Mesenchymal stem cell (in vitro differentiated cells and primary cell): ENCODE measurements around the gene ABHD4. TPM values are rescaled to one million over a fixed set of nuclear protein-coding genes. Genes with fewer than 3 reads are reported as not detected.

Source experiments
- DNase-seq: peaks from one replicate; pipeline ENCODE4 v3.0.0-alpha.2; 2013
- H2AFZ ChIP-seq: one replicate; pipeline ENCODE4 v1.6.1; 2013; ENCODE audit warnings: low read depth, mild to moderate bottlenecking, control low read depth, inconsistent platforms, low read length, moderate library complexity
- H2AK5ac ChIP-seq: 2 replicates; pipeline ENCODE4 v1.6.1; 2013; ENCODE audit warnings: low read length, moderate library complexity, mild to moderate bottlenecking, inconsistent platforms; ENCODE audit not compliant: severe bottlenecking
- H2BK120ac ChIP-seq: one replicate; pipeline ENCODE4 v1.6.1; 2013; ENCODE audit warnings: low read depth, mild to moderate bottlenecking, inconsistent platforms, low read length, moderate library complexity
- H2BK12ac ChIP-seq, 2 experiments: one replicate each; pipeline ENCODE4 v1.6.1; 2013; ENCODE audit warnings: inconsistent platforms in 2 of 2, low read length in 2 of 2, mild to moderate bottlenecking in 2 of 2, moderate library complexity in 2 of 2, control low read depth in 1 of 2
- H2BK15ac ChIP-seq: one replicate; pipeline ENCODE4 v1.6.1; 2013; ENCODE audit warnings: mild to moderate bottlenecking, low read depth, inconsistent platforms; ENCODE audit not compliant: poor library complexity, severe bottlenecking
- H2BK5ac ChIP-seq: 2 replicates; pipeline ENCODE4 v1.6.1; 2013; ENCODE audit warnings: low read depth, mild to moderate bottlenecking, low read length, control low read depth, inconsistent platforms; ENCODE audit not compliant: poor library complexity, severe bottlenecking
- H3K14ac ChIP-seq, 2 experiments: one replicate each; pipeline ENCODE4 v1.6.1; 2013; ENCODE audit warnings: inconsistent platforms in 2 of 2, low read length in 2 of 2, control low read depth in 1 of 2, mild to moderate bottlenecking in 1 of 2, moderate library complexity in 1 of 2
- H3K18ac ChIP-seq, 2 experiments: one replicate each; pipeline ENCODE4 v1.6.1; 2013; ENCODE audit warnings: inconsistent platforms in 2 of 2, low read length in 2 of 2, control low read depth in 1 of 2, low read depth in 1 of 2, mild to moderate bottlenecking in 1 of 2
- H3K23ac ChIP-seq, 2 experiments: one replicate each; pipeline ENCODE4 v1.6.1; 2013; ENCODE audit warnings: inconsistent platforms in 2 of 2, low read length in 2 of 2, mild to moderate bottlenecking in 2 of 2, moderate library complexity in 2 of 2, control low read depth in 1 of 2
- H3K27ac ChIP-seq: 2 replicates; pipeline ENCODE4 v1.5.1; 2013; ENCODE audit warnings: mild to moderate bottlenecking, moderate library complexity, low read length, control low read depth, inconsistent platforms; ENCODE audit not compliant: poor library complexity, severe bottlenecking
- H3K27me3 ChIP-seq, 2 experiments: 2 replicates each; pipeline versions ENCODE4 v1.6.1 to v1.7.0; 2013; ENCODE audit warnings: low read length in 2 of 2, mild to moderate bottlenecking in 2 of 2, moderate library complexity in 2 of 2, control low read depth in 1 of 2, inconsistent platforms in 1 of 2; ENCODE audit not compliant: control insufficient read depth in 1 of 2, insufficient read depth in 1 of 2
- H3K36me3 ChIP-seq, 2 experiments: 2 replicates each; pipeline versions ENCODE4 v1.6.1 to v1.7.0; 2013; ENCODE audit warnings: low read length in 2 of 2, control low read depth in 1 of 2, inconsistent platforms in 1 of 2, low read depth in 1 of 2, mild to moderate bottlenecking in 1 of 2; ENCODE audit not compliant: insufficient read depth in 2 of 2, control insufficient read depth in 1 of 2
- H3K4ac ChIP-seq, 2 experiments: one replicate each; pipeline ENCODE4 v1.6.1; 2013; ENCODE audit warnings: inconsistent platforms in 2 of 2, low read length in 2 of 2, mild to moderate bottlenecking in 2 of 2, moderate library complexity in 2 of 2, control low read depth in 1 of 2, low read depth in 1 of 2
- H3K4me1 ChIP-seq: 2 replicates; pipeline ENCODE4 v1.6.1; 2013; ENCODE audit warnings: low read depth, low read length, control low read depth; ENCODE audit not compliant: control insufficient read depth, insufficient read depth
- H3K4me2 ChIP-seq: 2 replicates; pipeline ENCODE4 v1.6.1; 2013; ENCODE audit warnings: low read length, mild to moderate bottlenecking, inconsistent platforms; ENCODE audit not compliant: poor library complexity, severe bottlenecking
- H3K4me3 ChIP-seq, 2 experiments: 2 replicates each; pipeline versions ENCODE4 v1.5.1 to v1.7.0; 2013; ENCODE audit warnings: low read length in 2 of 2, mild to moderate bottlenecking in 2 of 2, control low read depth in 1 of 2, low read depth in 1 of 2; ENCODE audit not compliant: insufficient read depth in 1 of 2
- H3K79me1 ChIP-seq: replicated peaks from 2 replicates; pipeline ENCODE4 v1.6.1; 2013; ENCODE audit warnings: mild to moderate bottlenecking, control low read depth, low read length, inconsistent platforms; ENCODE audit not compliant: poor library complexity, severe bottlenecking
- H3K9ac ChIP-seq: 2 replicates; pipeline ENCODE4 v1.7.0; 2013; ENCODE audit warnings: mild to moderate bottlenecking, low read length, moderate library complexity
- H3K9me3 ChIP-seq: 2 replicates; pipeline ENCODE4 v1.7.0; 2013; ENCODE audit warnings: mild to moderate bottlenecking, low read length; ENCODE audit not compliant: control insufficient read depth
- H4K8ac ChIP-seq: one replicate; pipeline ENCODE4 v1.6.1; 2013; ENCODE audit warnings: inconsistent platforms, mild to moderate bottlenecking, low read length, moderate library complexity
- H4K91ac ChIP-seq: one replicate; pipeline ENCODE4 v1.6.1; 2013; ENCODE audit warnings: mild to moderate bottlenecking, low read length, inconsistent platforms
- WGBS: methylation state at CpG from one replicate; pipeline ENCODE4 v1.1.7; 2013; ENCODE audit warnings: mixed read lengths; 5-methylcytosine and 5-hydroxymethylcytosine counted together
- polyA plus RNA-seq, 2 experiments: library from polyadenylated mRNA; stranded (reverse); fragments of 200-250 nt; gene quantifications; one replicate each; pipeline ENCODE4 v1.2.3, GENCODE V29; 2013

The ABHD4 gene, protein sequence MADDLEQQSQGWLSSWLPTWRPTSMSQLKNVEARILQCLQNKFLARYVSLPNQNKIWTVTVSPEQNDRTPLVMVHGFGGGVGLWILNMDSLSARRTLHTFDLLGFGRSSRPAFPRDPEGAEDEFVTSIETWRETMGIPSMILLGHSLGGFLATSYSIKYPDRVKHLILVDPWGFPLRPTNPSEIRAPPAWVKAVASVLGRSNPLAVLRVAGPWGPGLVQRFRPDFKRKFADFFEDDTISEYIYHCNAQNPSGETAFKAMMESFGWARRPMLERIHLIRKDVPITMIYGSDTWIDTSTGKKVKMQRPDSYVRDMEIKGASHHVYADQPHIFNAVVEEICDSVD
- polyA plus RNA-seq (2013, experiment 1 of 2), result 32.7 TPM
- polyA plus RNA-seq (2013, experiment 2 of 2), result 32.8 TPM

DNA sequence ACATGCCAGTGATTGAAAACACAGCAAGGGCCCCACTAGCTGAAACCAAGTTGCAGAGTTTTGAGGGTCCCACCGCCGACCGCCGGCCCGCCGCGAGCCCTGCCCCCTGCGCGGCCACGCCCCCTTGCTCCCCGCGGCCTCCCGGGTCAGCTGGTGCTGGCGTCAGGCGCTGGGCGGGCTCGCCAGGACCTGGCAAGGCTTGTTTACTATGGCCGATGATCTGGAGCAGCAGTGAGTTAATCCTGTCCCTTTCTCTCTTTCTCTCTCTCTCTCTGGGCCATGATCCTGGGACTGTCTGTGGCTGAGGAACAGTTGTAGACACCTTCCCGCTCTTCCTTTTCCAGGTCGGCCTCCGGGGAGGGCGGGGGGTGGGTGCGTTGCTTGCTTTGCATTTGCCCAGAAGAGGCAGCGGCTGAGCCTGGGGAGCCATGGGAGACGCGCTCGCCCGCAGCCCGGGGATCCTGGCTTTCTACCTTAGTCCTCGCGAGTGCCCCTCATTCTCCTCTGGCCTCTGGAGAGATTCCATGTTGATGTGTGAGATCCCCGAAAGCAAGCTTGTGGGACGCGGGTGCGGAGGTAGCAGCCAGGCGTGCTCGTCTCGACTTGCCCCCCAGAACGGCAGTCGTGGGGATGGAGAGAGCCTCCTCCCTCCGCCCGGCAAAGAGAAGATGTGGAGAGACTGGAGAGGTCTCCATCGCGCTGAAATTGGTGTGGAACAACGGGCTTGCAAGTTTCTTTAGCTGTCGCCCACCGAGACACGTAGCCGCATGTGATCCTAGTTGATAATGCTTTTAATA lies at the start of gene ABHD4:
Gene ABHD4 (plus strand): TSS at position 202 of the 797 bp plus-strand sequence. CDS start 7 bp downstream, at position 209.
- WGBS, result under 1% methylated on average over 44 of the region's 49 CpGs
- peak within 1 kb of the TSS in 1 of 2 experiments; percentile 22 for H3K14ac ChIP-seq
- peaks cover 0 to 6% of the 10 kb centered on the region in 2 experiments for H3K27me3 ChIP-seq
- H3K4ac ChIP-seq, result peak within 1 kb of the TSS; percentile 15 to 60
- peak within 1 kb of the TSS; percentile 75 to 100 for H3K4me3 ChIP-seq
- H2AK5ac ChIP-seq, result no peak within 1 kb of the TSS
- peak within 1 kb of the TSS; percentile 55 for H2BK15ac ChIP-seq
- H3K9ac ChIP-seq, result peak within 1 kb of the TSS; percentile 97
- DNase-seq, result peak; percentile 75
- H3K4me1 ChIP-seq, result peaks cover 5% of the 10 kb centered on the region
- peak within 1 kb of the TSS; percentile 93 for H2BK120ac ChIP-seq
- peak within 1 kb of the TSS in 1 of 2 experiments; percentile 29 for H2BK12ac ChIP-seq
- H2BK5ac ChIP-seq, result no peak within 1 kb of the TSS
- H3K9me3 ChIP-seq, result no peaks in the 10 kb centered on the region
- H3K79me1 ChIP-seq, result peaks cover 23% of the 10 kb centered on the region
- H3K18ac ChIP-seq, result peak within 1 kb of the TSS; percentile 50 to 69
- H3K27ac ChIP-seq, result peak within 1 kb of the TSS; percentile 52
- H4K91ac ChIP-seq, result peak within 1 kb of the TSS; percentile 28
- H3K36me3 ChIP-seq, result peaks cover 15 to 27% of the 10 kb centered on the region in 2 experiments
- H3K23ac ChIP-seq, result no peak within 1 kb of the TSS
- peak within 1 kb of the TSS; percentile 75 for H2AFZ ChIP-seq
- H4K8ac ChIP-seq, result peak within 1 kb of the TSS; percentile 43
- H3K4me2 ChIP-seq, result peak within 1 kb of the TSS; percentile 58

DNA sequence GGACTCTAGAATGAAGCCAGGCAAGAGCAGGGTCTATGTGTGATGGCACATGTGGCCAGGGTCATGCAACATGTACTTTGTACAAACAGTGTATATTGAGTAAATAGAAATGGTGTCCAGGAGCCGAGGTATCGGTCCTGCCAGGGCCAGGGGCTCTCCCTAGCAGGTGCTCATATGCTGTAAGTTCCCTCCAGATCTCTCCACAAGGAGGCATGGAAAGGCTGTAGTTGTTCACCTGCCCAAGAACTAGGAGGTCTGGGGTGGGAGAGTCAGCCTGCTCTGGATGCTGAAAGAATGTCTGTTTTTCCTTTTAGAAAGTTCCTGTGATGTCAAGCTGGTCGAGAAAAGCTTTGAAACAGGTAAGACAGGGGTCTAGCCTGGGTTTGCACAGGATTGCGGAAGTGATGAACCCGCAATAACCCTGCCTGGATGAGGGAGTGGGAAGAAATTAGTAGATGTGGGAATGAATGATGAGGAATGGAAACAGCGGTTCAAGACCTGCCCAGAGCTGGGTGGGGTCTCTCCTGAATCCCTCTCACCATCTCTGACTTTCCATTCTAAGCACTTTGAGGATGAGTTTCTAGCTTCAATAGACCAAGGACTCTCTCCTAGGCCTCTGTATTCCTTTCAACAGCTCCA lies 48.7 kb upstream of the ABHD4 start:
- no peak overlapping the region for H3K4me3 ChIP-seq
- no peak overlapping the region for H3K27ac ChIP-seq
- WGBS, result 95% methylated on average over 6 of the region's 6 CpGs
- peaks cover 37% of the 10 kb centered on the region for H3K4me1 ChIP-seq
- peak overlapping the region in 1 of 2 experiments; percentile 68 for H2BK12ac ChIP-seq
- H3K4ac ChIP-seq, result peak overlapping the region; percentile 17 to 68
- H2AFZ ChIP-seq, result no peak overlapping the region
- no peak overlapping the region for H4K8ac ChIP-seq
- no peaks in the 10 kb centered on the region for H3K79me1 ChIP-seq
- H2BK120ac ChIP-seq, result no peak overlapping the region
- DNase-seq, result no peak
- no peak overlapping the region for H2BK15ac ChIP-seq
- H4K91ac ChIP-seq, result no peak overlapping the region
- no peak overlapping the region for H3K4me2 ChIP-seq
- peak overlapping the region in 1 of 2 experiments; percentile 32 for H3K18ac ChIP-seq
- H3K14ac ChIP-seq, result no peak overlapping the region
- peak overlapping the region; percentile 6 for H2AK5ac ChIP-seq
- H3K9ac ChIP-seq, result no peak overlapping the region
- H3K23ac ChIP-seq, result no peak overlapping the region
- H3K36me3 ChIP-seq, result no peaks in the 10 kb centered on the region
- H2BK5ac ChIP-seq, result no peak overlapping the region
- H3K27me3 ChIP-seq, result peaks cover 0 to 14% of the 10 kb centered on the region in 2 experiments
- H3K9me3 ChIP-seq, result no peaks in the 10 kb centered on the region

DNA sequence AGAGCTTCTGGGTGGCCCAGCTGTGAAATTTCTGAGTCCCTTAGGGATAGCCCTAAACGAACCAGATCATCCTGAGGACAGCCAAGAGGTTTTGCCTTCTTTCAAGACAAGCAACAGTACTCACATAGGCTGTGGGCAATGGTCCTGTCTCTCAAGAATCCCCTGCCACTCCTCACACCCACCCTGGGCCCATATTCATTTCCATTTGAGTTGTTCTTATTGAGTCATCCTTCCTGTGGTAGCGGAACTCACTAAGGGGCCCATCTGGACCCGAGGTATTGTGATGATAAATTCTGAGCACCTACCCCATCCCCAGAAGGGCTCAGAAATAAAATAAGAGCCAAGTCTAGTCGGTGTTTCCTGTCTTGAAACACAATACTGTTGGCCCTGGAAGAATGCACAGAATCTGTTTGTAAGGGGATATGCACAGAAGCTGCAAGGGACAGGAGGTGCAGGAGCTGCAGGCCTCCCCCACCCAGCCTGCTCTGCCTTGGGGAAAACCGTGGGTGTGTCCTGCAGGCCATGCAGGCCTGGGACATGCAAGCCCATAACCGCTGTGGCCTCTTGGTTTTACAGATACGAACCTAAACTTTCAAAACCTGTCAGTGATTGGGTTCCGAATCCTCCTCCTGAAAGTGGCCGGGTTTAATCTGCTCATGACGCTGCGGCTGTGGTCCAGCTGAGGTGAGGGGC lies 48.0 kb upstream of the ABHD4 start:
- 47% methylated on average over 11 of the region's 11 CpGs for WGBS
- Histone ChIP-seq H3K9me3 (no peaks in the 10 kb centered on the region), H2BK12ac (peak overlapping the region; percentile 60 to 86), H3K36me3 (no peaks in the 10 kb centered on the region), H2AFZ (peak overlapping the region; percentile 29), H2AK5ac (peak overlapping the region; percentile 43), H4K91ac (peak overlapping the region; percentile 23), H3K4me3 (no peak overlapping the region), H3K14ac (peak overlapping the region in 1 of 2 experiments; percentile 71), H4K8ac (peak overlapping the region; percentile 71), H2BK120ac (no peak overlapping the region), H2BK15ac (no peak overlapping the region), H3K4me2 (peak overlapping the region; percentile 4), H3K18ac (peak overlapping the region; percentile 67 to 82), H3K4ac (peak overlapping the region; percentile 45 to 68), H3K27me3 (peaks cover 0 to 14% of the 10 kb centered on the region in 2 experiments), H3K27ac (peak overlapping the region; percentile 30), H3K79me1 (no peaks in the 10 kb centered on the region), H3K4me1 (peaks cover 37% of the 10 kb centered on the region), H3K23ac (no peak overlapping the region), H2BK5ac (no peak overlapping the region), H3K9ac (no peak overlapping the region)
- DNase-seq, result no peak
